ENCODE data around the gene RTN3.

Gene RTN3

DNA sequence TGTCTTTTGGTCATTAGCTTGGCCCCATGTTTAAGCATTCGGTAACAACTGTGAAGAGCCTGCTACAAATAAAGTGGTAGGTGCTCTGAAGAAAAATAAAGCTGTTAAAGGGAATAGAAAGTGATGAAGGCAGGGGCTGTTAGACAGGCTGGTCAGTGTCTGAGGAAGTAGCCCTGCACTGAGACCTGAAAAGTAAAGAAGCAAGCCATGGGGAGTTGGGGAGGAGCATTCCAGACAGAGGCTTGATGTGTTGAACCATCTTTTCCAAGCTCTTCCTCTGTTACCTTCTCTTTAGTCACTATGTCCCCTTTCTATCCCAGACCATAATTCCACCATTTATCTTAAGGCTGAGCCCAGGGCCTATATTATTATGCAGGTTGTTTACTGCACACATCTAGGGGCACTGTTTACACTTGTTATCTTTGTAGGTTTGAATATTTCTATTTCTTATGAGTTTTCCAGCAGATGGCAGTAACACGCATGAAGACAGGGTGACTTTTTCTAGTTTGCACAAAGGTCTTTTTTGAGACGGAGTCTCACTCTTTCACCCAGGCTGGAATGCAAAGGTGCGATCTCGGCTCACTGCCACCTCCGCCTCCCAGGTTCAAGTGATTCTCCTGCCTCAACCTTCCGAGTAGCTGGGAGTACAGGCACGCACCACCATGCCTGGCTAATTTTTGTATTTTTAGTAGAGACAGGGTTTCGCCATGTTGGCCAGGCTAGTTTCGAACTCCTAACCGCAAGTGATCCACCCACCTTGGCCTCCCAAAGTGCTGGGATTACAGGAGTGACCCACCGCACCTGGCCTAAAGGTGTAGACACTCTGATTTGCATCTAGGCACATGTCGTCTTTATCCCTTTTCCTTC, 64.2 kb downstream of the RTN3 start:
- no peak for DNase-seq (ENCODE audit: low read depth)

- DNase-seq (ENCODE audit: low read depth): no peak
Observed at GRCh38 chr11:63747011-63747410, 65.7 kb downstream of the RTN3 start.

DNA sequence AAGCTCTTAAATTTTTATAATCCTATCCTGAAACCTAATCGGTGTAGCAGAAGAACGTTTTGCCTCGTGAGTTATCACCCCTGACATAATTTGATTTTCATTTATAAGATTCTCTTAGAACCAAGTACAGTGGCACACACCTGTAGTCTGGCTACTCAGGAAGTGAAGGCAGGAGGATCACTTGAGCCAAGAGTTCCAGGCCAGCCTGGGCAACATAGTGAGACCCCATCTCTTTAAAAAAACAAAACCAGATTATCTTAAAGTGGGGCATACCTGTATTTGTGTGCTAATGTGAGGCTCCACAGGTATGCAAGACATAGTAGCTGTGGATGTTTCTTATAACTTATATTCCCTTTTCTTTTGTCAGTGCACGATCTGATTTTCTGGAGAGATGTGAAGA, 68.3 kb downstream of the RTN3 start:
- no peak for DNase-seq (ENCODE audit: low read depth)

- DNase-seq (ENCODE audit: low read depth): no peak
Observed at GRCh38 chr11:63756919-63757761, 75.8 kb downstream of the RTN3 start.

DNA sequence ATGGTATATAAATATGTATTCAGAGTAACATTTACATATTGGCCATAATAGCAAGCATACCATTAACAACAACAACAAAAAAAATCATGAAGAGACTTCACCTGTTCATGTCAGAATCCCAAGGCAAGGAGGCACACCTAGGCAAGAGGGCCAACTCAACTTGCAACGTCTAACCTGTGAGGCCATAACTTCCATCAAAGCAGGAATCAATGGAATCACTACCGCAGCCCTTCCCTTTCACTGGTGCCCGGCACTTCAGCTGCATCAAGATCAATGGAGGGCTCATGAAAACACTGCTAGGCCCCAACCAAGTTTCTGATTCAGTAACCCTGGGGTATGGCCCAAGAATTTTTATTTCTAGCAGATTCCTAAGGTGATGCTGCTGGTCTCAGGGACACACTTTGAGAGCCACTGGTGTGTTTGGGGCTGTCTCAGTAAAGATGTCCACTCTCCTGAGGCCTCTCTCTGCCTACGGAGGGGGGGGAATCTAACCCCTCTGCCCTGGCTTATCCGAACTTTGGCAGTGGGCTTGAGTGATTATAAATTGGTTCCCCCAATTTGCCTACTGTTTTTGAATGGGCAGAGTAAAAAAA, 79.3 kb downstream of the RTN3 start:
- DNase-seq (ENCODE audit: low read depth): no peak

DNA sequence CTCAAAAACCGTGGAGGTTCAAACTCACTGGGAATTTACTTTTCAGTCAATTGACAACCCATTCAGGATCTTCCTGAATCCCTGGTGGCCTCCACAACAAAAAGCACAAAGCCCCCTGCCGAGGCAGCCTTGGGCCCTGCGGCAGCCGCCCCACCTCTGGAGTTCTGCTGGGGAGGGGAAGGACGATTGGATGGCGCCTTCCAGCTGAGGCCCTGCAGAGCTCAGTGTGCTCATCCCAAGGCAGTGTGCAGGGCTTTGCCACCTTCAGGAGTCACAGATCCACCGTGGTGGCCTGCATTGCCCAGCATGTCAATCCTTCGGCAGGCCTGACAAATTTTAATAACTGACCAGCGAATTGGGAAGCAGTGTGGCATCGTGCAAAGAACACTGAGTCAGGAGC, 79.9 kb downstream of the RTN3 start:
- no peak for DNase-seq (ENCODE audit: low read depth)

DNA sequence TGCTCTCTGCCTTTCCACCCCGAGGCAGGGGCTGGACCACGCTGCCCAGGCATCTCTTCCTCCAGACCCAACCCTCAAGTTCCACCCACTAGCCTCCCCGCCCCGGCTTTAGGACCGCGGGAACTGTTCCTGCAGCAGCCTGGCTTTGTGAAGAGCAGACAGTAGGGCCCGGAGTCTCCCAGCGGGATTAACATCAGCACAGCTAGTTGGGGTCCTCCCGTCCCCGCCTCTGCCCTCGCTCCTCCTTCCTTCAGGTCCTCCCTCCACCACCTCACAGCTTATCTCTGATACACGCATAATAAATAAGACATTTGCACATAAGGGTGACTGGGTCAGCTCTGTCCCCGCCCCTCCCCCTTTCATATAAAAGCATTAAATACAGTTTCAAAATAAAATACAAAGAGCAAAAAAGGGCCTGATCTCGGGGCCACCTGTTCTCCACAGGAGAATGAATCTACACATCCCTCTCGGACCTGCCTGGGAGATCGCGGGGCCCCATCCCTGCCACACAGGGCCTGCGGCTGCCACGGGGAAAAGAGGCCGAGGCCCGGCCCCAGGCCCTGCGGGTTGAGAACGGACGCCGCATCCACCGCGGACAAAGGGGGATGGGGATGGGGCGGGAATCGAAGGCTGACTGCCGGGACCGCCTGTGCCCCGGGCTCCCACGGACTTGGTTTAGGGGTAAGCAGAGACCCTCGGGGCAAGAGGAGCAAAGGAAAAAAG, 80.8 kb downstream of the RTN3 start:
- no peak for DNase-seq (ENCODE audit: low read depth)

GRCh38 chr11:63762654-63763495, 81.6 kb downstream of the RTN3 start:
- DNase-seq (ENCODE audit: low read depth): no peak

- DNase-seq (ENCODE audit: low read depth): no peak
Observed at GRCh38 chr11:63763496-63764339, 82.4 kb downstream of the RTN3 start.

GRCh38 chr11:63764340-63764678, 83.0 kb downstream of the RTN3 start:
- no peak for DNase-seq (ENCODE audit: low read depth)

DNA sequence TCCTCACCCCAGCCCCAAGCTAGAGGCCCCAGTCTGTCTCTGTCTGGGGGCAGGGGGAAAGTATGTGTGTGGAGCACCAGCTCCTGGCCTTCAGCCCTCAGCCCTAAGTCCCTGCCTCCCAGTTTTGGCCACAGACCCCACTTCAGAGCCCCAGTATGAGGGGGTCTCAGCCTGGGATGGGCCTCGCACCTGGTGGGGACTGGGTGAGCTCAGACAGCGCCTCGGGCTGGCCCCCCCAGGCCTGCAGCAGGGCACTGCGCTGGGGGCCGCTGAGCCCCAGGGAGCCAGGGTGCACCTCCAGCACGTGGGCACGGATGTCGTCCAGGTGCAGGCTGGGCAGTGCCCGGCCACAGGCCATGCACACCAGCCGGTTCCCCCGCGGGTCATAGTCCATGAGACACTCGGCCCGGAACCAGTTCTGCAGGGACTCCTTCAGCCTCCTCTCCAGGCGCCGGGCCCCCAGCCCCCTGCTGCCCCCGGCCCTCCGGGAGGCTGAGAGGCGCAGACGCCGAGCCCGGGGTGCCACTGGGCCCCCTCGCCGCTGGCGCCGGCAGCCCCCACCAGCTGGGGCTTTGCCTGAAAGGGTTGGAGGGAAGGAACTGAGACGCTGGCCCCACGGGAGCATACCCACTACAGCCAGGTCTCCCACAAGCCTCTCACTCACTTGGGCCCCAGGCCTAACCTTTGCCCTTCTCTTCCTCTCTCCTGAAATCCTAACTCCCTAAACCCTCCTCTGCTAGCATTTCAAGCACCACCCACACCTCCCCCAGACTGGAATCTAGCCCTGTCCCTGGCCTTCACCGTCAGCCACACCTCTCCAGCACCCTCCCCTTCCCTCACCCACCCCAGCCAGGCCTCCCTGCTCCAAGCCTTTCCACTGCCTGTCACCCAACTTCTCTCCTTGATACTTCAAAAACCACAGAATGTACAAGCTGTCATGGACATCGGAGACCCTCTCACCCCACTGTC, 83.7 kb downstream of the RTN3 start:
- no peak for DNase-seq (ENCODE audit: low read depth)

DNA sequence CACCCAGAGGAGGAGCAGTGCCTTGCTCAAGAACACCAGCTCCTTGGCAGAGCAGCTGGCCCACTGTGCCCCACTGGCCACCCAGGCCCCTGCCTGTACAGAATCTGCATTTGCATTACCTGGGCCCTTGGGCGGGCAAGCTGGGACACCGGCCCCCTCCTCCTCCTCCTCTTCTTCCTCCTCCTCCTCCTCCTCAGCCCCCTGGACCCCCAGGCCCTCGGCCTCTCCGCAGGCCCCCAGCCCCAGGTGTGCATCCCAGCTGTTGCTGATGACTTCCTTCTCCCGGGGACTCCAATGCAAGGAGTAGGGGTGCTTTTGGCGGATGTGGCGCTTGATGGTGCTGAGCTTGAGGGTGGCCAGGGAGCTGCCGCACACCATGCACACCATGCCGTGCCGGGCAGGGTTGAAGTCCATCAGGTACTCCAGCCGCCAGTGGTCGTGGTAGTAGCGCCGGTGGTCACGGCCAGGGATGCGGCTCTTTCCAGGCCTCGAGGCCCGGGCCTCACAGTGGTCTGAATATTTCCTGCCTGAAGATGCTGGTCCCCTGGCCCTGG, 84.5 kb downstream of the RTN3 start:
- no peak for DNase-seq (ENCODE audit: low read depth)

DNA sequence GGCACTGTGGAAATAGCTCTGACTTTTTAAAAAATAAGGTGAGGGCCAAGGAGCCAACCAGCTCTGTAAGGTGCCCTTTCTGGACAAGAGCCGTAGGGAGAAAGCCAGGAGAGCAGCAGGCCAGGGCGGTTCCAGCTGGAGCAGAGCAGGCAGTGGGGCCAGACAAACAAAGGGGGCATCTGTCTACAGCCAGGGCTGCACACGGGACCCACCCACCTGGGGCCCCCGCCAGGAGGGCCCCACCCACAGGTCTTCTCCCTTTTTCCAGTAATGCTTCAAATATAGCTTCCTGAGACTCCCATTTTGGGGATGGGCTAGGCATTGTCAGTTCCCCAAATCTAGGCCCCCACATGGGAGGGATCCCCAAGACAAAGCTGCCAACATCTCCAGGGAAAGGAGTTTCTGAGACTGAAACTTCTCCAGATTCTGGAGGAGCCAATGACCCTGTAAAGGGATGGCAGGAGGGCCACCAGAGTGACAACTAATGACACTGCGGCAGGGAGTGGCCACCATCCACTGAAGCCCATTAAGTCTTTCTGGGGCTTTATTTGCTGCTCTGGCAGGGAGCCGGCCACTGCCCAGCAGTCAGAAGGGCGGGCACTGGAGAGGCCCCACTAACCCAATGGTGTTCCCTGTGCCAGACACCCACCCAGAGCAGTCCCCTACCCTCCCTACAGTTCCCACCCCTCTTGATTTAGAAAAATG, 85.4 kb downstream of the RTN3 start:
- DNase-seq (ENCODE audit: low read depth): no peak

DNA sequence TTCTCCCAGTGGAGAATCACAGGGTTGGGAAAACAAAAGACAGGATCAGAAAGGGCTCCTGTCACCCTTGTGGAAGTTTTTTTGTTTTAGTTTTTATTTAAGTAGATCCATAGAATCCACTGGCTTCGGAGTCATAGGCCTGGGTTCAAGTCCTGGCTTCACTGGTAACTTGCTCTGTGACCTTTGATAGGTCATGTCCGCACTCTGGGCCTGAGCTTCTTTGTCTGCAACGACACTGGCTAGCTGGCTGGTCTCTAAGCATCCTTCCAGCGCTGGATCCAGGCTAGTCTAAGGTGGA, 85.9 kb downstream of the RTN3 start:
- DNase-seq (ENCODE audit: low read depth): no peak

DNA sequence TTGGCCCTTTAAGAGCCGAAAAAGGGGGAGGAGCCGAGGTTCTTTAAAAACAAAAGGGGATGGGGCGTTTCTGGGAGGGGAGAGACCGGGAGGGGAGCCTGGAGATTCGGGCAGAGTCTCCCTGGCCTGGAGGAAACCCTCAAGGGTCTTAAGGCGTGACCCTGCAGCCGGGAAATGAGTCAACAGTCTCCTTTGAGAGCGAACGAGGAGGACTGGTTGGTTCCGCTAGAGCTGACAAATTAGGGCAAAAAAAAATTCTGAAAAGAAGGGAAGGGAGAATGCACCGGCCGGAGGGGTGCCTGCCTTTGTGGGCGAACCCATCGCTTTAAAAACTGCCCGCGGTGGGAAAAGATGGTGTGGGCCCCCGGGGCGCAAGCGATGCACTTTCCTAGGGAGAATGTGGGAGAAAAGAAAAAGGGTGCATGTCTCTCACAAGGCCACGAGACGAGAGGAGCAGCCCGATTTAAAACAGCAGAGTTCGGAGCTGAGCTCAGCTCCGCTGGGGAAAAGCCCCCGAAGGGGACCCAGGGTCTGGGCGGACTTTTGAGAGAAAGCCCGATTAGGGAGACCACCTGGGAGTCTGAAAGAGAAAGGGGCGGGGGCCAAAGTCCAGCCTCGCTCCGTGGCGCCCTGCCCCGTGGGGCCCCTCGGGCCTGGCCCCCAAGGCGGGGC, 86.4 kb downstream of the RTN3 start:
- DNase-seq (ENCODE audit: low read depth): no peak

DNA sequence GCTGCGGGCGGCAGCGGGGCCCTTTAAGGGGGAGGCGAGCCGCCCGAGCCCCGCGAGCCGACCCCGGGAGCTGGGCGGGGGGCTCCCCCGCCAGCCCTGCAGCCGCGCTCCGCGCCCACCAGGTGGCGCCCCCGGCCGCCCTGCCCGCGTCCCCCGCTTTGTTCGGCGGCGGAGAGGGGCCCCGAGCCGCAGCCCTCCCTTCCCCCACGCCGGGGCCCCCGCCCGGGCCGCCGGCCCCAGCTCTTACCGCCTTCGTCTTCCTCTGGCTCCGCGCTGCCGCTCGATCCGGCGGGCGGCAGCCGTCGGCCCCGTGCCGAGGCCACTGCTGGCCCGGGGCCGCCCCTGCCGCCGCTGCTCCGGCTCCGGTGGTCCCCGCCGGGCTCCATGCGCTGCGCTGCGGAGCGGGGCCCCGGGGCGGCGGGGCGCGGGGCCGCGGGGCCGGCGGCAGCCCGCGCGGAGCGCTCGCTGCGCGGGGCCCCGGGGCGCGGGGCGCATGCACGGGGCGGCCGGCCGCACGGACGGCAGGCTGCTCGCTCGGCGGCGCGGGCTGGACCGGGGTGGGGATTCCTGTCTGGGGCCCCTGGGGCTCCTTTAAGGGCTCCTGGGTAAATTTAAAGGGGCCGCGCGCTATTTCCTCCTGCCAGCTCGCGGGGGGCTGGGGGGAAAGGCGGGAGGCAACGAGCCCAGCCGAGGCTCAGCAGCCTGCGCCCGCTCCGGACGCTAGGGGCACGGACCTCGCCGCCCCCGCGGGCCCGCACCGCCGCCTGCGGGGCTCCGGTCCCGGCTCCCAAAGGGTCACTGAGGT, 87.1 kb downstream of the RTN3 start, which contains the start of gene ZFTA:
Gene ZFTA (minus strand): TSS at position 539 of the 805 bp plus-strand sequence. CDS start 153 bp downstream, at position 386.
- DNase-seq (ENCODE audit: low read depth): no peak

Measured in CMK (cell line).